HL-60 (cell line): Measurements from ENCODE around the gene AGO4.

Experiments used
- DNase-seq, 2 experiments: peaks; one replicate each; pipeline ENCODE4 v3.0.0-alpha.2; 2010 to 2020; ENCODE audit warnings: low read depth in 1 of 2, low spot score in 1 of 2
- H3K27ac ChIP-seq: fragments of 250-450 bp; sonication (Bioruptor Pico); replicated peaks from 2 replicates; pipeline ENCODE4 v1.5.1; 2020; ENCODE audit warnings: mild to moderate bottlenecking, moderate library complexity
- H3K27me3 ChIP-seq: fragments of 250-450 bp; sonication (Bioruptor Pico); 2 replicates; pipeline ENCODE4 v1.5.1; 2021; ENCODE audit warnings: mild to moderate bottlenecking, moderate library complexity; ENCODE audit not compliant: insufficient read depth, poor library complexity, severe bottlenecking
- H3K4me3 ChIP-seq: replicated peaks from 2 replicates; pipeline ENCODE4 v1.5.1; 2011; ENCODE audit warnings: mild to moderate bottlenecking, control low read depth, low read length; ENCODE audit not compliant: insufficient read depth
- CTCF ChIP-seq: IDR thresholded peaks from one replicate; pipeline ENCODE4 v1.5.1; 2011; ENCODE audit warnings: low read length, control low read depth, inconsistent platforms; ENCODE audit not compliant: insufficient read depth
- GABPA ChIP-seq: IDR thresholded peaks from 2 replicates; pipeline ENCODE4 v1.6.1; 2012; ENCODE audit warnings: low read depth
- POLR2AphosphoS5 ChIP-seq: IDR thresholded peaks from 2 replicates; pipeline ENCODE4 v1.6.1; 2012; ENCODE audit warnings: low read depth
- REST ChIP-seq: IDR thresholded peaks from 2 replicates; pipeline ENCODE4 v1.6.1; 2012; ENCODE audit warnings: low read depth; ENCODE audit not compliant: insufficient replicate concordance
- SPI1 ChIP-seq: IDR thresholded peaks from 2 replicates; pipeline ENCODE4 v1.6.1; 2012; ENCODE audit warnings: low read depth, mild to moderate bottlenecking, borderline replicate concordance

AGO4 gene

GRCh38 chr1:35833395-35833794 is 25.6 kb downstream of the AGO4 start:
- Histone ChIP-seq H3K27me3 (no peaks in the 10 kb centered on the region), H3K4me3 (no peak overlapping the region), H3K27ac (no peak overlapping the region)
- no peak for DNase-seq
- TF ChIP-seq GABPA (no peak), SPI1 (no peak), CTCF (no peak), POLR2AphosphoS5 (no peak), REST (no peak)

GRCh38 chr1:35834218-35834617 is 26.4 kb downstream of the AGO4 start:
- Histone ChIP-seq H3K27ac (no peak overlapping the region), H3K4me3 (no peak overlapping the region), H3K27me3 (no peaks in the 10 kb centered on the region)
- DNase-seq = no peak
- TF ChIP-seq REST = no peak
- TF ChIP-seq POLR2AphosphoS5 = no peak

DNA sequence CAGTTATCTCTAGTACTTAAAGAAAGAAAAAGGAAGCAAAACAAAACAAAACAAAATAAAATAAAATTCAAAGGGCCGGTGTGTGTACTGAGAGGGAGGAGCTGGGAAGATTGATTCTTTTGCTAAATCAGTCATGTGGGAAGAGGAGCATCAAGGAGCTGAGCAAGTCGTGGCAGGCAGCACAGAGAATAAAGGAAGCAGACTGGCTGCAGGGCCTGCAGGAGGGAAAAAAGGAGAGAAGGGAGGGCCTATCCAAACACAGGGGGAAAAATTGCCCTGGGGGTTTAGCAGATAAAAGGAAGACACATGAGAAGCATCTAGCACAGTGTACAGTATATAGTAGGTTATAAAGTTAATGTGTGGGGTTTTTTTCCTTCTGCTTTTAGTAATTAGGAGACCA is 27.6 kb downstream of the AGO4 start:
- no peaks in the 10 kb centered on the region for H3K27me3 ChIP-seq
- H3K4me3 ChIP-seq = no peak overlapping the region
- DNase-seq = no peak
- no peak overlapping the region for H3K27ac ChIP-seq
- no peak for TF ChIP-seq GABPA
- no peak for TF ChIP-seq REST
- no peak for TF ChIP-seq CTCF
- no peak for TF ChIP-seq POLR2AphosphoS5
- TF ChIP-seq SPI1 = no peak

DNA sequence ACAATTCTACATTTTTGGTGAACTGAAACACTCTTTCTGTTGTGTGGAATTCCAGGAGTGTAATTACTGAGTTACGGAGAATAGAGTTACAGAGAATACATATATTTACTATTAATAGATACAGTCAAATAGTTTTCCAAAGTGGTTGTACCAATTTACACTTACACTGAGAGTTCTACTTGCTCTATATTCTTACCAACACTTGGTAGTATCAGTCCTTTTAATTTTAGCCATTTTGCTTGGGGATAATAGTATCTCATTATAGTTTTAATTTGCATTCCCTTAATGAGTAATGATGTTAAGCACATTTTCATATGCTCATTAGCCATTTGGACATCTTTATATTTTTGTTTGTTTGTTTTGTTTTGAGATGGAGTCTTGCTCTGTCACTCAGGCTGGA is 28.9 kb downstream of the AGO4 start:
- DNase-seq = no peak
- Histone ChIP-seq H3K4me3 (no peak overlapping the region), H3K27ac (no peak overlapping the region), H3K27me3 (no peaks in the 10 kb centered on the region)
- TF ChIP-seq POLR2AphosphoS5 = no peak
- TF ChIP-seq SPI1 = no peak
- TF ChIP-seq GABPA = no peak
- no peak for TF ChIP-seq REST
- TF ChIP-seq CTCF = no peak
